Upper lobe of right lung (tissue), 1 donor: ENCODE results near the gene ABCG5. TPM values are rescaled to one million over a fixed set of nuclear protein-coding genes. Genes with fewer than 3 reads are reported as not detected.

Experiments
- ATAC-seq: fragments of 200-7000 bp; cut with Tn5 transposase; one replicate; pipeline ENCODE4 v1.9.1; 2020; ENCODE audit warnings: mild to moderate bottlenecking, moderate library complexity
- DNase-seq: peaks from one replicate; pipeline ENCODE4 v3.0.0-alpha.2; 2020
- H3K27ac ChIP-seq: fragments of 200-600 bp; one replicate; pipeline ENCODE4 v1.8.0; 2022
- H3K27me3 ChIP-seq: fragments of 200-600 bp; one replicate; pipeline ENCODE4 v1.8.0; 2022; ENCODE audit warnings: mild to moderate bottlenecking
- H3K36me3 ChIP-seq: fragments of 200-600 bp; one replicate; pipeline ENCODE4 v1.8.0; 2022
- H3K4me1 ChIP-seq: fragments of 200-600 bp; one replicate; pipeline ENCODE4 v1.8.0; 2022
- H3K4me3 ChIP-seq: fragments of 200-600 bp; one replicate; pipeline ENCODE4 v1.8.0; 2022; ENCODE audit warnings: mild to moderate bottlenecking
- H3K9me3 ChIP-seq: fragments of 200-600 bp; one replicate; pipeline ENCODE4 v1.8.0; 2022
- intact Hi-C: fragments of 100-400 bp; cut with DNase I; formaldehyde crosslinking; loops from one replicate; pipeline ENCODE4 v1.11.0; 2022
- total RNA-seq: library from RNA; stranded (reverse); fragmentation: NEBNext Ultra II Directional; extraction: Animal tissue kit (Norgen Biotek cat#: 25700); gene quantifications from one replicate; pipeline ENCODE4 v1.2.1, GENCODE V29; 2021
- TF ChIP-seq, protein P1 (sequence below): fragments of 200-600 bp; IDR thresholded peaks from one replicate; pipeline ENCODE4 v1.8.0; 2022; ENCODE audit warnings: antibody characterized with exemption
- donor health status: DM: no; HTN: yes; CAD: no; lungs with severe emphysema.

Gene ABCG5
- total RNA-seq, 1 donor from 2014 or later: not detected

- DNase-seq (no peak), ATAC-seq (no peak)
- Histone ChIP-seq H3K4me1 (no peaks in the 10 kb centered on the region), H3K9me3 (no peaks in the 10 kb centered on the region), H3K27ac (no peak overlapping the region), H3K27me3 (no peaks in the 10 kb centered on the region), H3K36me3 (no peaks in the 10 kb centered on the region), H3K4me3 (no peak overlapping the region)
- TF ChIP-seq, protein P1, sequence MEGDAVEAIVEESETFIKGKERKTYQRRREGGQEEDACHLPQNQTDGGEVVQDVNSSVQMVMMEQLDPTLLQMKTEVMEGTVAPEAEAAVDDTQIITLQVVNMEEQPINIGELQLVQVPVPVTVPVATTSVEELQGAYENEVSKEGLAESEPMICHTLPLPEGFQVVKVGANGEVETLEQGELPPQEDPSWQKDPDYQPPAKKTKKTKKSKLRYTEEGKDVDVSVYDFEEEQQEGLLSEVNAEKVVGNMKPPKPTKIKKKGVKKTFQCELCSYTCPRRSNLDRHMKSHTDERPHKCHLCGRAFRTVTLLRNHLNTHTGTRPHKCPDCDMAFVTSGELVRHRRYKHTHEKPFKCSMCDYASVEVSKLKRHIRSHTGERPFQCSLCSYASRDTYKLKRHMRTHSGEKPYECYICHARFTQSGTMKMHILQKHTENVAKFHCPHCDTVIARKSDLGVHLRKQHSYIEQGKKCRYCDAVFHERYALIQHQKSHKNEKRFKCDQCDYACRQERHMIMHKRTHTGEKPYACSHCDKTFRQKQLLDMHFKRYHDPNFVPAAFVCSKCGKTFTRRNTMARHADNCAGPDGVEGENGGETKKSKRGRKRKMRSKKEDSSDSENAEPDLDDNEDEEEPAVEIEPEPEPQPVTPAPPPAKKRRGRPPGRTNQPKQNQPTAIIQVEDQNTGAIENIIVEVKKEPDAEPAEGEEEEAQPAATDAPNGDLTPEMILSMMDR: no peak
- intact Hi-C loops: no loop called here
Measured at GRCh38 chr2:43777306-43777926, 61.2 kb downstream of the ABCG5 start.

- Histone ChIP-seq H3K4me1 (no peaks in the 10 kb centered on the region), H3K9me3 (no peaks in the 10 kb centered on the region), H3K4me3 (no peak overlapping the region), H3K27me3 (no peaks in the 10 kb centered on the region), H3K27ac (no peak overlapping the region), H3K36me3 (no peaks in the 10 kb centered on the region)
- DNase-seq (no peak), ATAC-seq (no peak)
- intact Hi-C loops: no loop called here
- TF ChIP-seq, protein P1: no peak
Measured at GRCh38 chr2:43776324-43776723, 62.3 kb downstream of the ABCG5 start.

GRCh38 chr2:43774617-43775016 is 64.0 kb downstream of the ABCG5 start:
- intact Hi-C loops: no loop called here
- ATAC-seq: no peak
- peak overlapping the region; percentile 76 for H3K4me3 ChIP-seq

DNA sequence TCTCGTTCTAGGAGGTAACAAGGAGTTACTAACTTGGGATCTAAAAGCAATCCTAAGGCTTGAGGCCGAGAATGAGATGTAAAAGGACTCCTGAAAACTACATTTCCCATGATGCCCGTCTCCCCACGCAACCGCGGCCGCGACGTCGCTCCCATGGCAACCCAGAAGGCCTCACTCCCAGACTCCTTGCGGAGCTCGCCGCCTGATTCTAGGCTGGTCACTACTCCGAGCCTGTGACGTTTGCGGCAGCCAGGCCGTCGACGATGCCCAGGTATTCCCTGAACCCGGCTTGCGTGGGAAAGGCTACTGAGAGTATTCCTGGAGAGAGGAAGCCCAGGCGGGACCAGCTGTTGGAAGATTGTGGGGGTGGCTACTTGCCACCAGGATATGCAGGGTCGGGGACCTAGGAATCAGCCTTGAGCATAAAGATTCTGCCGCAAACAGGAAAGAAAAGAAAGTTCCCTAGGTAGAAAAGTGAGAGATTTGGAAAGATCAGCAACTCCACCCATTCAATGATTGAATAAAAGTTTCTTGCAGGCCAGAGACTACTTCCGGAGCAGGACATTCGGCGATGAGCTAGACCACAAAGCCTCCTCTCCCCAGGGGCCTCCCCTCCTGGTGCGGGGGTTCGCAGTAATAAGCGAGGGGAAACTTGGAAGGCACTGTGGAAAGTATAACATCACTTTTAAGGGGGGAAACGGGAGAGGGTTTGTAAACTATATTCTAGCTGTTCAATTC is 64.6 kb downstream of the ABCG5 start, which contains the start of gene DYNC2LI1:
Gene DYNC2LI1, plus strand, starts transcription at position 164 of the 738 bp plus-strand sequence. Its CDS starts 100 bp downstream, at position 264.
- intact Hi-C loops: no loop called here
- peak within 1 kb of the TSS; percentile 76 for H3K4me3 ChIP-seq
- no peaks in the 10 kb centered on the region for H3K36me3 ChIP-seq
- H3K27ac ChIP-seq: peak within 1 kb of the TSS; percentile 90
- peak; percentile 95 for DNase-seq
- TF ChIP-seq, protein P1: no peak
- no peaks in the 10 kb centered on the region for H3K4me1 ChIP-seq
- H3K9me3 ChIP-seq: no peaks in the 10 kb centered on the region
- peak; percentile 99 for ATAC-seq
- H3K27me3 ChIP-seq: no peaks in the 10 kb centered on the region

More at GRCh38 chr2:43774617-43775016, 64.0 kb downstream of the ABCG5 start:
- Histone ChIP-seq H3K9me3 (no peaks in the 10 kb centered on the region), H3K27me3 (no peaks in the 10 kb centered on the region), H3K4me1 (no peaks in the 10 kb centered on the region), H3K36me3 (no peaks in the 10 kb centered on the region), H3K27ac (peak overlapping the region; percentile 90)
- TF ChIP-seq, protein P1: no peak
- DNase-seq: no peak

GRCh38 chr2:43766006-43766405 is 72.6 kb downstream of the ABCG5 start:
- Histone ChIP-seq H3K4me3 (no peak overlapping the region), H3K27ac (no peak overlapping the region), H3K36me3 (peaks cover 8% of the 10 kb centered on the region), H3K27me3 (no peaks in the 10 kb centered on the region), H3K4me1 (no peaks in the 10 kb centered on the region), H3K9me3 (no peaks in the 10 kb centered on the region)
- intact Hi-C loops: no loop called here
- TF ChIP-seq, protein P1: no peak
- DNase-seq (no peak), ATAC-seq (no peak)
